Osteocyte (in vitro differentiated cells): ENCODE measurements around the gene CMTM6. TPM values are rescaled to one million over a fixed set of nuclear protein-coding genes. Genes with fewer than 3 reads are reported as not detected.

Source experiments
- DNase-seq: peaks from one replicate; pipeline ENCODE4 v3.0.0; 2021; ENCODE audit warnings: mixed read lengths; ENCODE audit not compliant: unreplicated experiment; ENCODE audit errors: extremely low spot score
- H3K27ac Mint-ChIP-seq: one replicate; pipeline ENCODE4 v1.8.0; 2021; ENCODE audit warnings: mild to moderate bottlenecking, mixed read lengths; ENCODE audit not compliant: unreplicated experiment
- H3K27me3 Mint-ChIP-seq: one replicate; pipeline ENCODE4 v1.8.0; 2021; ENCODE audit warnings: mixed read lengths; ENCODE audit not compliant: unreplicated experiment
- H3K36me3 Mint-ChIP-seq: one replicate; pipeline ENCODE4 v1.8.0; 2021; ENCODE audit warnings: mixed read lengths; ENCODE audit not compliant: unreplicated experiment
- H3K4me1 Mint-ChIP-seq: one replicate; pipeline ENCODE4 v1.8.0; 2021; ENCODE audit warnings: mixed read lengths; ENCODE audit not compliant: unreplicated experiment
- H3K4me3 Mint-ChIP-seq: one replicate; pipeline ENCODE4 v1.8.0; 2021; ENCODE audit warnings: mild to moderate bottlenecking, moderate library complexity, mixed read lengths; ENCODE audit not compliant: unreplicated experiment
- H3K9me3 Mint-ChIP-seq: one replicate; pipeline ENCODE4 v1.8.0; 2021; ENCODE audit warnings: mixed read lengths; ENCODE audit not compliant: unreplicated experiment
- total RNA-seq: library from RNA; stranded (reverse); gene quantifications from 2 replicates; pipeline ENCODE4 v1.2.1, GENCODE V29; 2021
- TF ChIP-seq, protein P1 (sequence below): fragments of 200-600 bp; sonication (generic); IDR thresholded peaks from 2 replicates; pipeline ENCODE4 v1.5.0; 2021; ENCODE audit warnings: antibody characterized with exemption, mild to moderate bottlenecking, moderate library complexity

The CMTM6 gene
- total RNA-seq, 1 donor from 2014 or later, result 60.4 TPM

DNA sequence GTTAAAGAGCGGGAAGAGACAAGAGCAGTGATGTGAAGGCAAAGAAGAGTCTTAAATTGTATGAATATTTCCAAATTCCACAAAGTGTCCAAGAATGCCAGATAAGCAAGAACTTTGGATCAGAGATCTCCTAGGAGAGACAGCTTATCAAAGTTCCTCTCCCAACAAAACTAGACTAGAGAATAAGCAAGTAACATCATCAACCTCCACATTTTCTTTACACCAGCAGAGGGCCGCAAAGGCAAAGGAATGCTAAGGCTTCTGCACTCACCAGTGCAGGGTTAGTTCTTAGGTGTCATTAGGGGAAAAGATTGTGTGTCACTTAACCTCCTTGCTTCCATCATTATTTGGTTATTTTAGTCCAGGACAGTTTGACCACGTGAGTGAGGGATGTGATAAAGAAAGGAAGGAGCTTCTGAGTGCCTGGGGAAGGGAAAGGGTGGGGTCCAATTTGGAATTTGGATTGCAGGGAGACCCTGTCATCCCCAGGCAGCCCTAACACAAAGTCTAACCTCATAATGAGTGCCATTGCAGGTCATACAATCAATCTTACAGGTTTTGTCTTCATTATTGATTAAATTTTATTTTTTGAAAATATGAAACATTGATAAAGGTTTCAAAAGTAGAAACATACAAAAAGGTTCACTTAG is 7.5 kb upstream of the CMTM6 start:
- Mint-ChIP-seq H3K36me3 (peaks cover 3% of the 10 kb centered on the region), H3K27ac (no peak overlapping the region), H3K4me3 (no peak overlapping the region), H3K4me1 (peaks cover 8% of the 10 kb centered on the region), H3K9me3 (no peaks in the 10 kb centered on the region), H3K27me3 (no peaks in the 10 kb centered on the region)
- TF ChIP-seq, protein P1, sequence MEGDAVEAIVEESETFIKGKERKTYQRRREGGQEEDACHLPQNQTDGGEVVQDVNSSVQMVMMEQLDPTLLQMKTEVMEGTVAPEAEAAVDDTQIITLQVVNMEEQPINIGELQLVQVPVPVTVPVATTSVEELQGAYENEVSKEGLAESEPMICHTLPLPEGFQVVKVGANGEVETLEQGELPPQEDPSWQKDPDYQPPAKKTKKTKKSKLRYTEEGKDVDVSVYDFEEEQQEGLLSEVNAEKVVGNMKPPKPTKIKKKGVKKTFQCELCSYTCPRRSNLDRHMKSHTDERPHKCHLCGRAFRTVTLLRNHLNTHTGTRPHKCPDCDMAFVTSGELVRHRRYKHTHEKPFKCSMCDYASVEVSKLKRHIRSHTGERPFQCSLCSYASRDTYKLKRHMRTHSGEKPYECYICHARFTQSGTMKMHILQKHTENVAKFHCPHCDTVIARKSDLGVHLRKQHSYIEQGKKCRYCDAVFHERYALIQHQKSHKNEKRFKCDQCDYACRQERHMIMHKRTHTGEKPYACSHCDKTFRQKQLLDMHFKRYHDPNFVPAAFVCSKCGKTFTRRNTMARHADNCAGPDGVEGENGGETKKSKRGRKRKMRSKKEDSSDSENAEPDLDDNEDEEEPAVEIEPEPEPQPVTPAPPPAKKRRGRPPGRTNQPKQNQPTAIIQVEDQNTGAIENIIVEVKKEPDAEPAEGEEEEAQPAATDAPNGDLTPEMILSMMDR, result peak; percentile 87
- DNase-seq, result no peak

DNA sequence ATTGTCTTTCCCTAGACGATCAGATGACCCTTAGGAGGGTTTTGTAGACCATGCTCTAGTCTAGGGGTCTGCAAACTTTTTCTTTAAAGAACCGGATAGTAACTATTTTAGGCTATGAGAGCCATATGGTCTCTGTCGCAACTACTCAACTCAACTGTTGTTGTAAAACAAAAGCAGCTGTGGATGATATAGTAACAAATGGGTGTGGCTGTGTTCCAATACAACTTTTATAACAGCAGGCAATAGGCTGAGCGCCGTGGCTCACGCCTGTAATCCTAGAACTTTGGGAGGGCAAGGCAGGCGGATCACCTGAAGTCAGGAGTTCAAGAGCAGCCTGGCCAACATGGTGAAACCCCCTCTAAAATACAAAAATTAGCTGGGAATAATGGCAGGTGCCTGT is 6.1 kb upstream of the CMTM6 start:
- no peak for DNase-seq
- no peaks in the 10 kb centered on the region for H3K9me3 Mint-ChIP-seq
- H3K27ac Mint-ChIP-seq, result no peak overlapping the region
- H3K4me1 Mint-ChIP-seq, result peaks cover 4% of the 10 kb centered on the region
- no peaks in the 10 kb centered on the region for H3K27me3 Mint-ChIP-seq
- no peaks in the 10 kb centered on the region for H3K36me3 Mint-ChIP-seq
- no peak overlapping the region for H3K4me3 Mint-ChIP-seq
- TF ChIP-seq, protein P1, result no peak

DNA sequence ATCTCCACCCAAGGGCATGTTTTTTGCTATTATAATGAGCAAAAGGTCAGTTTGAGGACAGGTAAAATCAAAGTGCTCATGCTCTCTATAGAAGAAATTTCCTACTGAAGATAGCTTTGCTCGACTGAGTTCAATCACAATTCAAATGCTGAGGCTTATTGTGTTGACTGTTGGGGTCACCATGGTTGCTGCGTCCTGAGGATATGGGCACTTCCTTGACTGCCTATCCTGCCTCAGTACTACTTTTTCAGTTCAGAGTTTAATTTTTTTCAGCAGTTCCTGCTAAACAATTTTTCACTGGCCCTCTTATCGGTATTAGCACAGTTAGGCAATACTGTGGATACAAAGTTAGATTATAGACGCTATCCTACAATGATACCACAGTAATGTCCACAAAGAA is 3.8 kb upstream of the CMTM6 start:
- H3K4me1 Mint-ChIP-seq, result peaks cover 10% of the 10 kb centered on the region
- H3K4me3 Mint-ChIP-seq, result no peak overlapping the region
- no peaks in the 10 kb centered on the region for H3K27me3 Mint-ChIP-seq
- DNase-seq, result no peak
- TF ChIP-seq, protein P1, result no peak
- H3K27ac Mint-ChIP-seq, result no peak overlapping the region
- no peaks in the 10 kb centered on the region for H3K9me3 Mint-ChIP-seq
- H3K36me3 Mint-ChIP-seq, result no peaks in the 10 kb centered on the region

DNA sequence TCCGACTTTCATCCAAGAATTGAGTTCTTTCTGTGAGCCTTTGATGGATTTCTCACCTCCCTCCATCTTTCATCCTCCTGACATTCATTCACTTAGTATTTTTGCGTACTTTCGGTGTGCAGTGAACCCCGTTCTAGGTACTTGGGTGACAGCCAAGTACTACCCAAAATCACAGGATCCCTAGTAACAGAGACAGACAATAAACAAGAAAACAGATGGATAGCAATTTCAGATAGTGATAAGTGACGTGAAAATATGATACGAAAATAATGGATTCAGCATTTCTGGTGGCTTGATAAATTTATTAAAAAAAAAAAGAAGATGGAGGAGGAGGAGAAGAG is 264 bp upstream of the CMTM6 start:
- peaks cover 4% of the 10 kb centered on the region for H3K36me3 Mint-ChIP-seq
- TF ChIP-seq, protein P1, result no peak
- no peaks in the 10 kb centered on the region for H3K27me3 Mint-ChIP-seq
- H3K9me3 Mint-ChIP-seq, result no peaks in the 10 kb centered on the region
- H3K4me1 Mint-ChIP-seq, result peaks cover 27% of the 10 kb centered on the region
- H3K4me3 Mint-ChIP-seq, result peak overlapping the region; percentile 94
- no peak for DNase-seq
- peak overlapping the region; percentile 98 for H3K27ac Mint-ChIP-seq

DNA sequence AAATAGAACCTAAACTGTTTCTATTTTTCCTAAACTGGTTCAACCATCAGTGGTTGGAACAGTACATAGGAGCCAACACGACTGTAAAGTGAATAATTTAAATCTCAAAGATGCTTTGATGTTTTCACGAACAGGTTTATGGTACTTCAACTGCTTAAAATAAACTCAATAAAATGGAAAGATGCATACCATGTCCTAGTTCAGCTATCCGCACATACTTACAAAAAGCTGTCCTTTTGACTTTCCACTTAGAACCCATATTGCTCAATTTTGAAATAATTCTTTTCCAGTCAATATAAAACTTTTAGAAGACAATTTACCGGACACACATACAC is 902 bp downstream of the CMTM6 start:
- peaks cover 27% of the 10 kb centered on the region for H3K4me1 Mint-ChIP-seq
- no peak for DNase-seq
- TF ChIP-seq, protein P1, result no peak
- peaks cover 6% of the 10 kb centered on the region for H3K36me3 Mint-ChIP-seq
- H3K9me3 Mint-ChIP-seq, result no peaks in the 10 kb centered on the region
- H3K27me3 Mint-ChIP-seq, result no peaks in the 10 kb centered on the region
- peak overlapping the region; percentile 98 for H3K27ac Mint-ChIP-seq
- H3K4me3 Mint-ChIP-seq, result peak overlapping the region; percentile 94
